Spleen (tissue), 11 donors: Measurements from ENCODE around the gene ARHGEF40. TPM values are rescaled to one million over a fixed set of nuclear protein-coding genes. Genes with fewer than 3 reads are reported as not detected.
A peak's percentile ranks its signal among the peaks of the same experiment; 100 is the strongest.

Experiments used
- DNase-seq: peaks from one replicate; pipeline ENCODE4 v3.0.0-alpha.2; 2020
- H3K27ac ChIP-seq, 8 donors: fragments of 200-600 bp; sonication (generic) in 7 of 8; 1 replicate in 4 of 8; 2 replicates in 4 of 8; pipeline versions ENCODE4 v1.5.0 to v1.8.0; 2016 to 2021; ENCODE audit warnings: inconsistent platforms in 4 of 8, mild to moderate bottlenecking in 4 of 8, moderate library complexity in 1 of 8
- H3K27me3 ChIP-seq, 7 donors: fragments of 200-600 bp; sonication (generic) in 6 of 7; replicated peaks in 1 of 7; 1 replicate in 4 of 7; 2 replicates in 3 of 7; pipeline versions ENCODE4 v1.5.0 to v1.8.0; 2016 to 2021; ENCODE audit warnings: inconsistent platforms in 3 of 7, mild to moderate bottlenecking in 1 of 7
- H3K36me3 ChIP-seq, 6 donors: fragments of 200-600 bp; sonication (generic) in 5 of 6; 1 replicate in 4 of 6; 2 replicates in 2 of 6; pipeline versions ENCODE4 v1.5.0 to v1.8.0; 2016 to 2021; ENCODE audit warnings: inconsistent platforms in 2 of 6
- H3K4me1 ChIP-seq, 6 donors: fragments of 200-600 bp; sonication (generic) in 5 of 6; 1 replicate in 3 of 6; 2 replicates in 3 of 6; pipeline versions ENCODE4 v1.5.0 to v1.8.0; 2016 to 2021; ENCODE audit warnings: inconsistent platforms in 3 of 6
- H3K4me3 ChIP-seq, 8 donors: fragments of 200-600 bp; sonication (generic) in 7 of 8; 1 replicate in 4 of 8; 2 replicates in 4 of 8; pipeline versions ENCODE4 v1.5.0 to v1.8.0; 2016 to 2021; ENCODE audit warnings: inconsistent platforms in 4 of 8, mild to moderate bottlenecking in 4 of 8, moderate library complexity in 2 of 8
- H3K9me3 ChIP-seq, 8 donors: fragments of 200-600 bp; sonication (generic) in 7 of 8; 1 replicate in 4 of 8; 2 replicates in 4 of 8; pipeline versions ENCODE4 v1.5.0 to v1.8.0; 2016 to 2021; ENCODE audit warnings: inconsistent platforms in 4 of 8
- POLR2A ChIP-seq, 3 donors: fragments of 450-650 bp; IDR thresholded peaks; one replicate each; pipeline ENCODE4 v1.5.1; 2017; ENCODE audit warnings: antibody characterized with exemption in 3 of 3, mild to moderate bottlenecking in 1 of 3
- POLR2AphosphoS5 ChIP-seq, 3 donors: sonication (generic); formaldehyde crosslinking; IDR thresholded peaks; one replicate each; pipeline ENCODE4 v1.5.1; 2017; ENCODE audit warnings: antibody characterized with exemption in 3 of 3
- WGBS, 5 donors: extraction: QIAGEN DNeasy Blood & Tissue Kit in 3 of 5; methylation state at CpG; one replicate each; pipeline versions ENCODE4 v1.1.5 to v1.1.7; 2013 to 2018; 5-methylcytosine and 5-hydroxymethylcytosine counted together
- intact Hi-C: fragments of 100-400 bp; cut with DNase I; formaldehyde crosslinking; loops from one replicate; pipeline ENCODE4 v1.15.0; 2023; ENCODE audit warnings: low total_unique reads
- polyA plus RNA-seq, 3 donors: library from polyadenylated mRNA; stranded (reverse); fragments of 200-250 nt; gene quantifications; one replicate each; pipeline ENCODE4 v1.2.1, GENCODE V29; 2013
- total RNA-seq, 7 donors: library from RNA; depleted of rRNA in 3 of 7; stranded (reverse); fragments of >200 nt in 3 of 7; fragmentation: NEBNext Ultra II Directional in 4 of 7; extraction: Animal tissue kit (Norgen Biotek cat#: 25700) in 4 of 7; gene quantifications; one replicate each; pipeline versions ENCODE4 v1.1.0 to v1.2.1, GENCODE V29; 2016 to 2021
- TF ChIP-seq, protein P1 (sequence below), 11 experiments: fragments of 200-600 bp in 7 of 11; fragments of 450-650 bp in 4 of 11; sonication (generic) in 4 of 11; IDR thresholded peaks in 8 of 11; conservative IDR thresholded peaks in 3 of 11; 1 replicate in 7 of 11; 2 replicates in 4 of 11; pipeline versions ENCODE4 v1.4.0 to v1.8.0; 2016 to 2021; ENCODE audit warnings: antibody characterized with exemption in 11 of 11, inconsistent platforms in 4 of 11, mild to moderate bottlenecking in 1 of 11
- donor health status: healthy with polysubstance abuse.
- donor health status: DM: no; HTN: no; CAD: no; lungs with moderate emphysema.
- donor health status: DM: no; HTN: no; CAD: no.
- donor health status: Bipolar disorder and iron deficiency.
- donor health status: healthy.
- donor health status: DM: no; HTN: no; CAD: no.
- donor health status: DM: yes; HTN: yes; CAD: no.

Gene ARHGEF40
- total and polyA plus RNA-seq, 10 donors: 9.8 to 151 (median 92.5) TPM

DNA sequence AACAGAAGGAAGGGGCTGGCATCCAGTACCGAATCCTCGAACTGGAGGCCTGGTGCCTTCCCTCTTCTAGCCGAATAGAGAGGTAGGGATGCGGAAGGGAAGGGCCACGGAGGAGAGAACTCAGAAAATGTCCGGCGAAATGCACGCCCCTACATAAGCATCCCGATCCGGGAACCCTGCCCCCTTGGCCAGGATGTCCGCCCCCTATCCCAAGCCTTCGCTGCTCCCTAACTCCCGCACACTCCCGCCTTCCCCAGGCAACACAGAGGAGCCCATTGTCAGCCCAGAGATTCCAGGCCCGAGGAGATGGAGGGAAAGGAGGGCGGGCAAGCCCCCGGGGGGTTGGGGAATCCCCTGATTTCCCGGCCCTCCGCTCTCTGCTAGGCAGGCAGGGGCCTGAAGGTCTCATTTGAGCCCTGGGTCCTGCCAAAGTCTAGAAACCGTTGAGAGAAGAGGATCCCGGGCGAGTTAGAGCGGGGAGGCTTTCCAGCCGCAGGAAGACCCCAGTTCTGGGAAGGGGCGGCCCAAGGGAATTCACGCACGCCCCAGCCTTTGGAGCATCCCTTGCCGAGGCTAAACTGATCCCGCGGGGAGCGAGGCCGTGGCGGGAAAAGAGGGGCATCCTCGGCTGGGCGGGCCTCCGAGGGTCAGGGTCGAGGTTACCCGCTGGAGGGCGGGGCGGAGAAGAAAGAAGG lies 569 bp upstream of the ARHGEF40 start:
- H3K27me3 ChIP-seq: peaks cover 0 to 66% (median 17%) of the 10 kb centered on the region in 7 donors
- DNase-seq: no peak
- intact Hi-C loops: no loop called here

DNA sequence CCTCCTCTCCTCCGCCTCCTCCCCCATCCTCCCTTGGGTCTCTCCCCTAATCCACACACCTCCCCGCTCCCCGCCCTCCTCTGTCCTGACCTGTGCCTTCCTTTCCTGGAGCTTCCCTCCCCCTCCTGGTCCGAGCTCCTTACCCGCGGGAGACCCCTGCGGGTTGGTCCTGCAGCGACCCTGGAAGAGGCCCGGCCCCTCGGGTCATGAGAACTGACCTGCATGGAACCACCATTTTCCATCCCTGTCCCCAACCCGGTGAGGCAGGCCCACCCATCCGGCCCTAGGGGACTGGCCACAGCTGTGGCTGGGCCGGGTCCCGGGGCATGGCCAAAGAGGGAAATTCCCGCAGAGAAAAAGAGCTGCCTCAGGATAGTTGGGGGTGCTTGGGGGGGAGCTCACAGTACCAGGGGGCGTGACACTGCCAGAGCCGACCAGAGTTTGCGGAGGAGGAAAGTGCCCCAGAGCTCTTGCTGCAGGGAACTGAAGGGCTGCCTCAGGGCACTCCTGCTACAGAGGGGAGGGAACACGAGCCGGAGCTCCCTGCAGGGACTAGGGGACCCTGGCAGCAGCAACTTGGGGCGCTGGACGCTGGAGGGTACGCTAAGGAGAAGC lies 613 bp downstream of the ARHGEF40 start:
- Histone ChIP-seq H3K27ac (peak overlapping the region; percentile 74 to 94 (median 90)), H3K27me3 (peaks cover 0 to 61% (median 17%) of the 10 kb centered on the region in 7 donors), H3K9me3 (no peaks in the 10 kb centered on the region), H3K4me1 (peaks cover 31 to 75% (median 57%) of the 10 kb centered on the region in 6 donors), H3K36me3 (peaks cover 0 to 31% (median 8%) of the 10 kb centered on the region in 6 donors), H3K4me3 (peak overlapping the region; percentile 47 to 84 (median 66))
- TF ChIP-seq POLR2A (IDR thresholded peaks at IDR 0.05) (peak in 1 of 3 donors; percentile 5), POLR2AphosphoS5 (IDR thresholded peaks at IDR 0.05) (peak in 1 of 3 donors; percentile 7)
- TF ChIP-seq, protein P1, sequence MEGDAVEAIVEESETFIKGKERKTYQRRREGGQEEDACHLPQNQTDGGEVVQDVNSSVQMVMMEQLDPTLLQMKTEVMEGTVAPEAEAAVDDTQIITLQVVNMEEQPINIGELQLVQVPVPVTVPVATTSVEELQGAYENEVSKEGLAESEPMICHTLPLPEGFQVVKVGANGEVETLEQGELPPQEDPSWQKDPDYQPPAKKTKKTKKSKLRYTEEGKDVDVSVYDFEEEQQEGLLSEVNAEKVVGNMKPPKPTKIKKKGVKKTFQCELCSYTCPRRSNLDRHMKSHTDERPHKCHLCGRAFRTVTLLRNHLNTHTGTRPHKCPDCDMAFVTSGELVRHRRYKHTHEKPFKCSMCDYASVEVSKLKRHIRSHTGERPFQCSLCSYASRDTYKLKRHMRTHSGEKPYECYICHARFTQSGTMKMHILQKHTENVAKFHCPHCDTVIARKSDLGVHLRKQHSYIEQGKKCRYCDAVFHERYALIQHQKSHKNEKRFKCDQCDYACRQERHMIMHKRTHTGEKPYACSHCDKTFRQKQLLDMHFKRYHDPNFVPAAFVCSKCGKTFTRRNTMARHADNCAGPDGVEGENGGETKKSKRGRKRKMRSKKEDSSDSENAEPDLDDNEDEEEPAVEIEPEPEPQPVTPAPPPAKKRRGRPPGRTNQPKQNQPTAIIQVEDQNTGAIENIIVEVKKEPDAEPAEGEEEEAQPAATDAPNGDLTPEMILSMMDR (IDR thresholded peaks at IDR 0.05 in 8 of 11, conservative IDR thresholded peaks at IDR 0.05 in 3 of 11): peak in 1 of 11 experiments; percentile 9
- peak; percentile 89 for DNase-seq
- intact Hi-C loops: no loop called here
- WGBS, 5 donors: 1 to 2% (median 1%) methylated on average over 13 to 23 of the region's 23 CpGs

More for the DNA sequence above, 569 bp upstream of the ARHGEF40 start:
- Histone ChIP-seq H3K4me1 (peaks cover 31 to 63% (median 52%) of the 10 kb centered on the region in 6 donors), H3K4me3 (peak overlapping the region; percentile 47 to 84 (median 66)), H3K9me3 (no peaks in the 10 kb centered on the region), H3K27ac (peak overlapping the region; percentile 74 to 94 (median 90)), H3K36me3 (peaks cover 0 to 19% (median 1%) of the 10 kb centered on the region in 6 donors)
- TF ChIP-seq POLR2AphosphoS5 (IDR thresholded peaks at IDR 0.05) (peak in 2 of 3 donors; percentile 58 to 71), POLR2A (IDR thresholded peaks at IDR 0.05) (no peak)
- TF ChIP-seq, protein P1 (IDR thresholded peaks at IDR 0.05 in 8 of 11, conservative IDR thresholded peaks at IDR 0.05 in 3 of 11): no peak
- 2 to 5% (median 4%) methylated on average over 36 to 40 of the region's 40 CpGs for WGBS, 5 donors

DNA sequence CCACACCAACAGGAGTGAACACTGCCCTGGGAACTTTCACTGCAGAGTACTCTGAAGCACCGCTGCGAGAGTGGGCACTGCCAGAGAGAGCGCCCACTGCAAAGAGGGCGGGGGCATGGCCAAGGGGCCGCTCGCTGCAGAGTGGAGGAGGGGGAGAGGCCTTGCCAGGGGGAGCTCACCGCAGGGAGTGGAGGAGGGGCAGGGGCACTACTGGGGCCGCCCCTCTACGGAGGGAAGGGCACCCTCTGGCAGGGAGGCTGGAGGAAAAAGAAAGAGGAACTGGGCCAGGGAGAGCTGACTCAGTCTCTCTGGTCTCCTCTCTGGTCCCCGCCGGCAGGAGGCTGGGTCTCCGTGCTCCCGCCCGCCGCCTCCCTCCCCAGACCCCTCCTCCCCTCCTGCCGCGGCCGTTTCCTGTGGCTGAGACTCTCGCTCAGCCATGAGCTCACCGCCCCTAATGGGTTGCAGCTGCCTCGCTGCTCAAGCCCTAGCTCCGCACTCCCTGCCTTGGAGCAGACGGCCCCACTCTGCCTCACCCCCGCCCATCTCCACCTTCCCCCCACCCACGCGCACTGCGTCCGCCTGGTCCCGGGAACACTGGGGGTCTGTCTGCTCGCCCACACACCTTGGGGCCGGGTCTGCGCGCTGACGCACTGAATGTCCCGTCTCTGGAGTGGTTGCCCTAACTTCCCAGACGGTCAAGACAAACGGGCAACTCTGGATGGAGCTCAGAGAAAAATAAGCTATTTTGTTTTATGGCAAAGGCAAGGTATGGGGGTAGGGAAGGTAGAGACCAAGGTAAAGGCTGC lies 1.3 kb downstream of the ARHGEF40 start:
- Histone ChIP-seq H3K27me3 (peaks cover 0 to 57% (median 17%) of the 10 kb centered on the region in 7 donors), H3K4me1 (peaks cover 31 to 82% (median 59%) of the 10 kb centered on the region in 6 donors), H3K36me3 (peaks cover 0 to 38% (median 12%) of the 10 kb centered on the region in 6 donors), H3K27ac (peak overlapping the region; percentile 74 to 94 (median 90)), H3K4me3 (peak overlapping the region; percentile 47 to 84 (median 66)), H3K9me3 (no peaks in the 10 kb centered on the region)
- WGBS, 5 donors: 1 to 2% (median 1%) methylated on average over 30 to 37 of the region's 37 CpGs
- intact Hi-C loops: no loop called here
- DNase-seq: peak; percentile 96
- peak; percentile 43 to 79 (median 78) for TF ChIP-seq POLR2AphosphoS5 (IDR thresholded peaks at IDR 0.05)
- TF ChIP-seq, protein P1 (IDR thresholded peaks at IDR 0.05 in 8 of 11, conservative IDR thresholded peaks at IDR 0.05 in 3 of 11): peak in 4 of 11 experiments; percentile 16 to 51 (median 30)
- no peak for TF ChIP-seq POLR2A (IDR thresholded peaks at IDR 0.05)
